Endothelial cell of umbilical vein (primary cell): ENCODE results near the gene PPM1L. TPM values are rescaled to one million over a fixed set of nuclear protein-coding genes. Genes with fewer than 3 reads are reported as not detected.

Source experiments
- BruUV-seq: library from RNA; stranded (reverse); fragments of 400-500 nt; replicated peaks from 2 replicates; lab custom pipeline; 2021; lab: Mats Ljungman, UMichigan
- CTCF ChIA-PET: fragments of 300-600, 350-600 bp; sonication (Branson Sonifier 250); formaldehyde crosslinking; loops from one replicate; lab custom pipeline; 2021; ENCODE audit warnings: antibody characterized with exemption, inconsistent platforms; lab: Charles Lee
- POLR2A ChIA-PET: fragments of 300-600, 350-600 bp; sonication (Branson Sonifier 250); formaldehyde crosslinking; loops from one replicate; lab custom pipeline; 2021; ENCODE audit warnings: antibody characterized with exemption, inconsistent platforms; lab: Charles Lee
- DNase-seq: peaks from one replicate; pipeline ENCODE4 v3.0.0-alpha.2; 2011; ENCODE audit warnings: low read depth, low spot score
- FAIRE-seq: peaks from 2 replicates; lab custom pipeline; 2011; peaks lifted over from hg19 to GRCh38; lab: Jason Lieb, UNC
- H2AFZ ChIP-seq: 2 replicates; pipeline ENCODE4 v1.6.0; 2012; ENCODE audit warnings: low read depth, low read length, control low read depth, inconsistent platforms
- H3K27ac ChIP-seq: 2 replicates; pipeline ENCODE4 v1.5.1; 2011; ENCODE audit warnings: low read depth, mild to moderate bottlenecking, control low read depth, low read length, moderate library complexity; ENCODE audit not compliant: insufficient read depth
- H3K27me3 ChIP-seq, 2 experiments: 2 replicates each; pipeline versions ENCODE4 v1.6.0 to v1.6.1; 2011; ENCODE audit warnings: low read length in 2 of 2, mixed read lengths in 1 of 2; ENCODE audit not compliant: control insufficient read depth in 2 of 2, insufficient read depth in 2 of 2
- H3K36me3 ChIP-seq, 2 experiments: 2 replicates in 1 of 2; 3 replicates in 1 of 2; pipeline ENCODE4 v1.5.1; 2011; ENCODE audit warnings: low read length in 2 of 2, mild to moderate bottlenecking in 1 of 2, moderate library complexity in 1 of 2; ENCODE audit not compliant: control insufficient read depth in 2 of 2, insufficient read depth in 2 of 2; ENCODE audit errors: extremely low read depth in 1 of 2
- H3K4me1 ChIP-seq: 3 replicates; pipeline ENCODE4 v1.5.1; 2011; ENCODE audit warnings: mild to moderate bottlenecking, low read length; ENCODE audit not compliant: control insufficient read depth, insufficient read depth; ENCODE audit errors: extremely low read depth
- H3K4me2 ChIP-seq: 2 replicates; pipeline ENCODE4 v1.6.1; 2011; ENCODE audit warnings: low read length, control low read depth, mixed read lengths; ENCODE audit not compliant: insufficient read depth
- H3K4me3 ChIP-seq, 3 experiments: fragments of 200-600 bp in 1 of 3; sonication (generic), shearing (Covaris generic) in 1 of 3; replicated peaks in 1 of 3; 2 replicates each; pipeline ENCODE4 v1.5.1; 2011 to 2016; ENCODE audit warnings: control low read depth in 3 of 3, low read length in 3 of 3, mild to moderate bottlenecking in 2 of 3, inconsistent platforms in 1 of 3, low read depth in 1 of 3, moderate library complexity in 1 of 3; ENCODE audit not compliant: insufficient read depth in 1 of 3
- H3K79me2 ChIP-seq: 2 replicates; pipeline ENCODE4 v1.6.0; 2012; ENCODE audit warnings: low read length, inconsistent platforms; ENCODE audit not compliant: control insufficient read depth, insufficient read depth
- H3K9ac ChIP-seq: replicated peaks from 2 replicates; pipeline ENCODE3; 2011; ENCODE audit warnings: low read length, control low read depth; ENCODE audit not compliant: insufficient read depth; ENCODE audit errors: extremely low read depth
- H3K9me1 ChIP-seq: replicated peaks from 3 replicates; pipeline ENCODE4 v1.6.0; 2011; ENCODE audit warnings: mild to moderate bottlenecking, low read length; ENCODE audit not compliant: control insufficient read depth, insufficient read depth; ENCODE audit errors: extremely low read depth
- H3K9me3 ChIP-seq: replicated peaks from 2 replicates; pipeline ENCODE4 v1.5.1; 2012; ENCODE audit warnings: low read length, inconsistent platforms; ENCODE audit not compliant: control insufficient read depth, insufficient read depth
- H4K20me1 ChIP-seq: replicated peaks from 2 replicates; pipeline ENCODE3; 2011; ENCODE audit warnings: mild to moderate bottlenecking, low read length; ENCODE audit not compliant: control insufficient read depth, insufficient read depth; ENCODE audit errors: extremely low read depth
- EZH2 ChIP-seq: IDR thresholded peaks from 2 replicates; pipeline ENCODE4 v1.6.1; 2012; ENCODE audit warnings: borderline replicate concordance, low read depth, mild to moderate bottlenecking, moderate library complexity, low read length, inconsistent platforms; ENCODE audit not compliant: severe bottlenecking
- FOS ChIP-seq: IDR thresholded peaks from 2 replicates; pipeline ENCODE4 v1.6.1; 2011; ENCODE audit warnings: mild to moderate bottlenecking, low read length, moderate library complexity, borderline replicate concordance; ENCODE audit not compliant: insufficient read depth
- GATA2 ChIP-seq: IDR thresholded peaks from 2 replicates; pipeline ENCODE4 v1.7.0; 2011; ENCODE audit warnings: low read depth, mild to moderate bottlenecking, moderate library complexity, mixed read lengths, low read length; ENCODE audit not compliant: insufficient read length, insufficient read depth
- MYC ChIP-seq: IDR thresholded peaks from one replicate; pipeline ENCODE4 v1.6.1; 2011; ENCODE audit warnings: mild to moderate bottlenecking, low read depth, low read length
- POLR2A ChIP-seq: IDR thresholded peaks from 2 replicates; pipeline ENCODE4 v1.6.1; 2012; ENCODE audit warnings: low read depth, mild to moderate bottlenecking, control low read depth, low read length
- POLR2AphosphoS5 ChIP-seq: IDR thresholded peaks from 2 replicates; pipeline ENCODE4 v1.6.1; 2012; ENCODE audit warnings: low read depth, mild to moderate bottlenecking, control low read depth, low read length, moderate library complexity; ENCODE audit not compliant: insufficient read depth
- dilution Hi-C: fragments of 300-500 bp; cut with MboI; formaldehyde crosslinking; loops from one replicate; pipeline ENCODE4 v1.15.0; 2019; ENCODE audit warnings: low sequenced_read_pairs; ENCODE audit not compliant: extremely low pct_ligation_motif_present
- intact Hi-C: fragments of 100-400 bp; cut with micrococcal nuclease; formaldehyde crosslinking; loops from one replicate; pipeline ENCODE4 v1.10.0; 2022
- polyA plus RNA-seq, 4 experiments: library from polyadenylated mRNA; depleted of rRNA in 3 of 4; stranded (reverse) in 3 of 4; unstranded in 1 of 4; fragments of >200 nt; gene quantifications; 2 replicates each; pipeline versions ENCODE4 v1.2.1 to v1.2.3, GENCODE V29; 2011 to 2012; ENCODE audit warnings: missing spikeins in 1 of 4
- total RNA-seq: library from RNA; stranded (reverse); gene quantifications from 2 replicates; pipeline ENCODE4 v1.2.3, GENCODE V29; 2021
- TF ChIP-seq, protein P1 (sequence below): IDR thresholded peaks from 2 replicates; pipeline ENCODE4 v1.6.1; 2011; ENCODE audit not compliant: insufficient read depth, insufficient read length

The PPM1L gene
- total and polyA plus RNA-seq, 2 donors (not counting 3 experiments of a cell fraction or from before 2014, with no cell fraction given) = 0.63 to 2.9 TPM

DNA sequence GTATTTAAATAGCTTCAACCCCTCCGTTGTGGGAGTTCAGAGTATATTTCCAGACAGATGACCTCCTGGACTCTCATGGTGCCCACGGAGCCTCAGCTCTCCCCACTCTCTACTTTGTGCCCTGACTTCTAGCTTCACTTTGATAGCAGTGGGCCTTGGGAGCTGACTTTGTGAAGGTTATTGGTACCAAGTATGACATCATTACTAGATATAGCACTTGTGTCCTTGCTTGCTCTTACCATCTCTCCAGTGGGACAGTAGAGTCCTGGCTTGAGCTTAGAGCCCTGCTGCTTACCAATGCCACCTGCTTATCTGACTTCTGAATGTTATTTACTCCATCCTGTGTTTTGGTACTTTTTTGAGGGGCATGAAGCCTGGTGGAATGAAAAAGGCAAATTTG lies 53.4 kb downstream of the PPM1L start:
- ChIA-PET CTCF (interaction anchor here (1.2 kb wide), 1 partner anchor 9 kb away, joined by 3 read pairs; no protein-coding TSS in a partner anchor), POLR2A (no interaction called here)
- no peak overlapping the region for H3K4me3 ChIP-seq
- no peak overlapping the region for H3K9ac ChIP-seq
- H3K4me2 ChIP-seq = no peak overlapping the region
- H3K9me1 ChIP-seq = no peaks in the 10 kb centered on the region
- no TSS peak for BruUV-seq
- intact Hi-C loops (no loop called here), dilution Hi-C loops (no loop called here)
- H3K4me1 ChIP-seq = no peaks in the 10 kb centered on the region
- no peaks in the 10 kb centered on the region for H4K20me1 ChIP-seq
- no peaks in the 10 kb centered on the region for H3K36me3 ChIP-seq
- no peak for TF ChIP-seq GATA2
- no peak for TF ChIP-seq POLR2A
- no peak for TF ChIP-seq POLR2AphosphoS5
- TF ChIP-seq, protein P1, sequence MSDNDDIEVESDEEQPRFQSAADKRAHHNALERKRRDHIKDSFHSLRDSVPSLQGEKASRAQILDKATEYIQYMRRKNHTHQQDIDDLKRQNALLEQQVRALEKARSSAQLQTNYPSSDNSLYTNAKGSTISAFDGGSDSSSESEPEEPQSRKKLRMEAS = no peak
- TF ChIP-seq FOS = no peak
- TF ChIP-seq EZH2 = no peak
- no peak for TF ChIP-seq MYC
- H3K27ac ChIP-seq = no peak overlapping the region
- FAIRE-seq (no peak), DNase-seq (no peak)
- H3K9me3 ChIP-seq = no peaks in the 10 kb centered on the region
- no peaks in the 10 kb centered on the region for H3K79me2 ChIP-seq
- no peaks in the 10 kb centered on the region for H3K27me3 ChIP-seq
- no peak overlapping the region for H2AFZ ChIP-seq
